Urinary bladder (tissue), 4 donors: ENCODE data around the gene AGAP1. TPM values are rescaled to one million over a fixed set of nuclear protein-coding genes. Genes with fewer than 3 reads are reported as not detected.

ENCODE experiments used
- DNase-seq: peaks from one replicate; pipeline ENCODE4 v3.0.0-alpha.2; 2015; ENCODE audit errors: extremely low spot score
- H3K27ac ChIP-seq: one replicate; pipeline ENCODE4 v1.5.1; 2013; ENCODE audit warnings: low read depth, mild to moderate bottlenecking, moderate library complexity
- H3K36me3 ChIP-seq: one replicate; pipeline ENCODE4 v1.6.1; 2013; ENCODE audit warnings: mild to moderate bottlenecking, moderate library complexity; ENCODE audit not compliant: insufficient read depth
- H3K4me1 ChIP-seq: one replicate; pipeline ENCODE4 v1.6.1; 2013; ENCODE audit warnings: mild to moderate bottlenecking, moderate library complexity; ENCODE audit not compliant: insufficient read depth
- H3K4me3 ChIP-seq: one replicate; pipeline ENCODE4 v1.5.1; 2013; ENCODE audit warnings: low read depth, low read length
- WGBS: extraction: QIAGEN DNeasy Blood & Tissue Kit; methylation state at CpG from one replicate; pipeline ENCODE4 v1.1.7; 2013; 5-methylcytosine and 5-hydroxymethylcytosine counted together
- polyA plus RNA-seq: library from polyadenylated mRNA; stranded (reverse); fragments of 200-250 nt; gene quantifications from one replicate; pipeline ENCODE4 v1.2.3, GENCODE V29; 2013
- total RNA-seq: library from RNA; depleted of rRNA; stranded (reverse); fragments of >200 nt; gene quantifications from one replicate; pipeline ENCODE4 v1.2.3, GENCODE V29; 2014
- donor health status: healthy with polysubstance abuse.
- donor health status: healthy.

The AGAP1 gene
- total and polyA plus RNA-seq, 2 donors = 12.8 to 24.7 TPM

- no peak for DNase-seq
- Histone ChIP-seq H3K36me3 (no peaks in the 10 kb centered on the region), H3K4me3 (no peak overlapping the region), H3K27ac (no peak overlapping the region), H3K4me1 (peaks cover 2% of the 10 kb centered on the region)
- WGBS = 60% methylated on average over 4 of the region's 4 CpGs
Observed at GRCh38 chr2:235570256-235570655, 76.4 kb downstream of the AGAP1 start.

GRCh38 chr2:235570966-235571692, 77.3 kb downstream of the AGAP1 start:
- 92% methylated on average over 9 of the region's 9 CpGs for WGBS
- H3K36me3 ChIP-seq = no peaks in the 10 kb centered on the region
- no peak overlapping the region for H3K27ac ChIP-seq
- peaks cover 2% of the 10 kb centered on the region for H3K4me1 ChIP-seq
- no peak overlapping the region for H3K4me3 ChIP-seq
- no peak for DNase-seq

GRCh38 chr2:235572592-235572991, 78.7 kb downstream of the AGAP1 start:
- 94% methylated on average over 7 of the region's 7 CpGs for WGBS
- Histone ChIP-seq H3K36me3 (no peaks in the 10 kb centered on the region), H3K27ac (no peak overlapping the region), H3K4me3 (no peak overlapping the region), H3K4me1 (peaks cover 2% of the 10 kb centered on the region)
- DNase-seq = no peak

- Histone ChIP-seq H3K27ac (no peak overlapping the region), H3K4me3 (no peak overlapping the region), H3K4me1 (peaks cover 2% of the 10 kb centered on the region), H3K36me3 (no peaks in the 10 kb centered on the region)
- 82% methylated on average over 12 of the region's 12 CpGs for WGBS
- DNase-seq = no peak
Observed at GRCh38 chr2:235573331-235574221, 79.7 kb downstream of the AGAP1 start.

GRCh38 chr2:235575431-235575830, 81.6 kb downstream of the AGAP1 start:
- WGBS = 87% methylated on average over 8 of the region's 8 CpGs
- Histone ChIP-seq H3K4me3 (no peak overlapping the region), H3K36me3 (no peaks in the 10 kb centered on the region), H3K4me1 (no peaks in the 10 kb centered on the region), H3K27ac (no peak overlapping the region)
- DNase-seq = no peak

- WGBS = 80% methylated on average over 8 of the region's 8 CpGs
- no peaks in the 10 kb centered on the region for H3K36me3 ChIP-seq
- H3K27ac ChIP-seq = no peak overlapping the region
- H3K4me1 ChIP-seq = no peaks in the 10 kb centered on the region
- H3K4me3 ChIP-seq = no peak overlapping the region
- no peak for DNase-seq
Observed at GRCh38 chr2:235575904-235576303, 82.1 kb downstream of the AGAP1 start.

- 93% methylated on average over 11 of the region's 11 CpGs for WGBS
- DNase-seq = no peak
- no peaks in the 10 kb centered on the region for H3K36me3 ChIP-seq
- H3K4me1 ChIP-seq = no peaks in the 10 kb centered on the region
- H3K4me3 ChIP-seq = no peak overlapping the region
- H3K27ac ChIP-seq = no peak overlapping the region
Observed at GRCh38 chr2:235576337-235576910, 82.6 kb downstream of the AGAP1 start.

GRCh38 chr2:235577404-235578330, 83.8 kb downstream of the AGAP1 start:
- DNase-seq = no peak
- no peaks in the 10 kb centered on the region for H3K36me3 ChIP-seq
- no peaks in the 10 kb centered on the region for H3K4me1 ChIP-seq
- no peak overlapping the region for H3K27ac ChIP-seq
- 54% methylated on average over 28 of the region's 28 CpGs for WGBS
- no peak overlapping the region for H3K4me3 ChIP-seq

GRCh38 chr2:235579128-235579527, 85.3 kb downstream of the AGAP1 start:
- no peak for DNase-seq
- Histone ChIP-seq H3K4me3 (no peak overlapping the region), H3K27ac (no peak overlapping the region), H3K36me3 (no peaks in the 10 kb centered on the region), H3K4me1 (no peaks in the 10 kb centered on the region)
- WGBS = 93% methylated on average over 9 of the region's 9 CpGs

GRCh38 chr2:235580426-235581157, 86.7 kb downstream of the AGAP1 start:
- no peak overlapping the region for H3K4me3 ChIP-seq

GRCh38 chr2:235582081-235582686, 88.3 kb downstream of the AGAP1 start:
- Histone ChIP-seq H3K27ac (no peak overlapping the region), H3K36me3 (no peaks in the 10 kb centered on the region), H3K4me1 (no peaks in the 10 kb centered on the region), H3K4me3 (no peak overlapping the region)
- DNase-seq = no peak
- 92% methylated on average over 9 of the region's 9 CpGs for WGBS

More at GRCh38 chr2:235580426-235581157, 86.7 kb downstream of the AGAP1 start:
- Histone ChIP-seq H3K36me3 (no peaks in the 10 kb centered on the region), H3K27ac (no peak overlapping the region), H3K4me1 (no peaks in the 10 kb centered on the region)
- DNase-seq = no peak
- WGBS = 84% methylated on average over 7 of the region's 7 CpGs

GRCh38 chr2:235582729-235583128, 88.9 kb downstream of the AGAP1 start:
- 84% methylated on average over 7 of the region's 7 CpGs for WGBS
- no peaks in the 10 kb centered on the region for H3K4me1 ChIP-seq

More at GRCh38 chr2:235582729-235583128, 88.9 kb downstream of the AGAP1 start:
- Histone ChIP-seq H3K36me3 (no peaks in the 10 kb centered on the region), H3K27ac (no peak overlapping the region), H3K4me3 (no peak overlapping the region)
- DNase-seq = no peak
